Lung (tissue), 12 donors: ENCODE measurements around the gene PCSK6. TPM values are rescaled to one million over a fixed set of nuclear protein-coding genes. Genes with fewer than 3 reads are reported as not detected.

Experiments
- ATAC-seq: fragments of 200-7000 bp; cut with Tn5 transposase; one replicate; pipeline ENCODE4 v1.9.1; 2020; ENCODE audit warnings: moderate number of reproducible peaks; ENCODE audit not compliant: insufficient read depth, low FRiP score
- DNase-seq, 3 donors: peaks; one replicate each; pipeline ENCODE4 v3.0.0-alpha.2; 2013 to 2017
- H3K27ac ChIP-seq, 2 donors: one replicate each; pipeline ENCODE4 v1.5.1; 2013; ENCODE audit warnings: mild to moderate bottlenecking in 2 of 2, moderate library complexity in 2 of 2, control low read depth in 1 of 2, inconsistent platforms in 1 of 2, low read depth in 1 of 2, low read length in 1 of 2
- H3K27me3 ChIP-seq, 3 donors: one replicate each; pipeline ENCODE4 v1.5.1; 2013; ENCODE audit warnings: low read length in 2 of 3; ENCODE audit not compliant: control insufficient read depth in 3 of 3, insufficient read depth in 3 of 3
- H3K36me3 ChIP-seq, 4 donors: one replicate each; pipeline ENCODE4 v1.5.1; 2013; ENCODE audit warnings: low read length in 4 of 4, mild to moderate bottlenecking in 1 of 4, moderate library complexity in 1 of 4; ENCODE audit not compliant: control insufficient read depth in 4 of 4, insufficient read depth in 4 of 4
- H3K4me1 ChIP-seq, 5 donors: one replicate each; pipeline ENCODE4 v1.5.1; 2013; ENCODE audit warnings: low read length in 5 of 5, mild to moderate bottlenecking in 2 of 5, moderate library complexity in 1 of 5; ENCODE audit not compliant: control insufficient read depth in 5 of 5, insufficient read depth in 5 of 5
- H3K4me3 ChIP-seq: one replicate; pipeline ENCODE4 v1.5.1; 2013; ENCODE audit warnings: mild to moderate bottlenecking, control low read depth, moderate library complexity
- H3K9ac ChIP-seq, 2 donors: one replicate each; pipeline ENCODE4 v1.5.1; 2013; ENCODE audit warnings: low read length in 2 of 2, control low read depth in 1 of 2; ENCODE audit not compliant: insufficient read depth in 1 of 2
- H3K9me3 ChIP-seq, 4 donors: one replicate each; pipeline ENCODE4 v1.5.1; 2013; ENCODE audit warnings: low read length in 3 of 4, mild to moderate bottlenecking in 1 of 4, moderate library complexity in 1 of 4; ENCODE audit not compliant: control insufficient read depth in 4 of 4, insufficient read depth in 3 of 4
- CTCF ChIP-seq: IDR thresholded peaks from 2 replicates; pipeline ENCODE4 v1.5.1; 2012; ENCODE audit warnings: mild to moderate bottlenecking; ENCODE audit errors: control extremely low read depth, extremely low read depth
- WGBS, 2 donors: extraction: QIAGEN DNeasy Blood & Tissue Kit; methylation state at CpG; one replicate each; pipeline ENCODE4 v1.1.7; 2013; 5-methylcytosine and 5-hydroxymethylcytosine counted together
- polyA plus RNA-seq, 2 donors: library from polyadenylated mRNA; stranded (reverse); fragments of 200-250 nt; gene quantifications; one replicate each; pipeline ENCODE4 v1.2.1, GENCODE V29; 2013
- total RNA-seq, 2 donors: library from RNA; depleted of rRNA in 1 of 2; stranded (reverse); fragments of >200 nt in 1 of 2; gene quantifications; one replicate each; pipeline ENCODE4 v1.2.1, GENCODE V29; 2014 to 2021
- donor health status: control.
- donor health status: control.
- donor health status: Bipolar disorder and iron deficiency.
- donor health status: healthy.
- donor health status: DM: yes; HTN: yes; CAD: no.

The PCSK6 gene
- total and polyA plus RNA-seq, 4 donors: 4.6 to 41.0 (median 8.4) TPM

- Histone ChIP-seq H3K27ac (no peak overlapping the region), H3K9me3 (no peaks in the 10 kb centered on the region), H3K9ac (no peak overlapping the region), H3K4me1 (peaks cover 0 to 13% (median 0%) of the 10 kb centered on the region in 5 donors), H3K4me3 (no peak overlapping the region), H3K36me3 (no peaks in the 10 kb centered on the region), H3K27me3 (no peaks in the 10 kb centered on the region)
- no peak for TF ChIP-seq CTCF
- no peak for DNase-seq
- 18 to 35% methylated on average over 3 of the region's 3 CpGs for WGBS, 2 donors
- ATAC-seq: no peak
These were observed 115.9 kb downstream of the PCSK6 start for GRCh38 chr15:101373577-101373976.

- TF ChIP-seq CTCF: no peak
- WGBS, 2 donors: 41 to 54% methylated on average over 11 of the region's 11 CpGs
- peaks cover 0 to 16% (median 2%) of the 10 kb centered on the region in 5 donors for H3K4me1 ChIP-seq
- no peak overlapping the region for H3K9ac ChIP-seq
- ATAC-seq (no peak), DNase-seq (no peak)
- no peaks in the 10 kb centered on the region for H3K9me3 ChIP-seq
- no peaks in the 10 kb centered on the region for H3K27me3 ChIP-seq
- no peaks in the 10 kb centered on the region for H3K36me3 ChIP-seq
- H3K4me3 ChIP-seq: no peak overlapping the region
- no peak overlapping the region for H3K27ac ChIP-seq
These were observed 116.5 kb downstream of the PCSK6 start for GRCh38 chr15:101372960-101373525.

DNA sequence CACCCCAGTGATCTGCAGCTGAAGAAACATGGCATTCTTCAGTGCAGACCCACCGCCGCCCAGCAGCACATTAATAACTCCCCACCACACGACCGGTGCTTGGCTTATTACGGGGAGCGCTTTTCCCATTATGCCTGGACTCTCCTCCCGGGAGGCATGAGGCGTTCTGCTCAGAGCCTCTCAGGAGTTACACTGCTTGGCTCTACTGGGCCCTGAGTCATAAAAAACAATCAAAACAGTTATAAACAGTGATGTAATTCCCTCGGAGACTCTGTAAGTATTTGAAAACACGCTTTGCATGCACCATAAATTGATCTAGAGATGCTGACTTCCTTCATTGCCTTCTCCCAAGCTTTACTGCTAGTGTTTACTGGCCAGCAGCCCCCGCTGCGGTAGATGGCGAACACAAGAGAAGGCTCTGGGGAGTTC, 117.3 kb downstream of the PCSK6 start:
- Histone ChIP-seq H3K36me3 (no peaks in the 10 kb centered on the region), H3K4me1 (peaks cover 0 to 16% (median 2%) of the 10 kb centered on the region in 5 donors), H3K9me3 (no peaks in the 10 kb centered on the region), H3K9ac (no peak overlapping the region), H3K4me3 (no peak overlapping the region), H3K27me3 (no peaks in the 10 kb centered on the region), H3K27ac (no peak overlapping the region)
- 84 to 95% methylated on average over 13 of the region's 13 CpGs for WGBS, 2 donors
- no peak for ATAC-seq
- no peak for TF ChIP-seq CTCF
- peak in 2 of 3 donors; percentile 26 to 49 for DNase-seq

GRCh38 chr15:101371519-101371918, 118.0 kb downstream of the PCSK6 start:
- no peaks in the 10 kb centered on the region for H3K9me3 ChIP-seq
- H3K4me1 ChIP-seq: peaks cover 0 to 16% (median 2%) of the 10 kb centered on the region in 5 donors
- no peaks in the 10 kb centered on the region for H3K36me3 ChIP-seq
- DNase-seq: no peak
- 96 to 97% methylated on average over 11 of the region's 11 CpGs for WGBS, 2 donors
- no peak overlapping the region for H3K9ac ChIP-seq
- H3K27ac ChIP-seq: no peak overlapping the region
- TF ChIP-seq CTCF: no peak
- no peaks in the 10 kb centered on the region for H3K27me3 ChIP-seq
- ATAC-seq: no peak
- no peak overlapping the region for H3K4me3 ChIP-seq
